ENCODE measurements around the gene CNTD1.

DNA sequence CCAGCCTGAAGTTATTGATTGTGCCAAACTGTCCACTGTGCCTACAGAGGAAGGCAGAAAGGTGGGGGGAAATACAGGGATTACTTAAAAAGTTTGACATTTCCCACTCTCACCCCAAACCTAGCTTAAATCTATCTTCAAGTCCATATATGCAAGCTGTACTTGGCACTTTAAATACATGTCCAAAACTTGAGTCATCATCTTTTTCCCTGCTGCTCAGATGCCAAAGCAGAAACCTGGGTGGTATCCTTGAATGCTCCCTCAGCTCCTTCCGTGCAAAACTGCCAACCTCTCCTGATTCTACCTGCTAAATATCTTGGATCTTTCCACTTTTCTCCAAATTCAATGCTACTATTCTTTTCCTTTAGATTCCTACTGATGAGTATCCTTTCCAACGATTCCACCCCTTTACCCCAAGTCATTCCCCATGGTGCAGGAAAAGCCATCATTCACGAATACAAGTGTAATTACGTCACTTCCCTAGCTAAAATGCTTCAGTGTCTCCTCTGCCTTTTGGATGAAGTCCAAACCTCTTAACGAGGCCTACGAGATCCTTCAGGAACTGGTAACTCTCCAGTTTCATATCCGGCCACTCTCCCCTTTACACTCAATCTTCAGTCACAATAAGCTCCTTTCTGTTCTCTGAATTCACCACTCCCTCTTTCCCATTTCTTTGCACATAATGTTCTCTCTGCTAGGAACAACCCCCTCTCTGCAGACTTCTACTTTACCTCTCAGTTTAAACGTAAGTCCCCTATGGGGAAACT is 16.2 kb downstream of the CNTD1 start:
- TF ChIP-seq, protein P1, sequence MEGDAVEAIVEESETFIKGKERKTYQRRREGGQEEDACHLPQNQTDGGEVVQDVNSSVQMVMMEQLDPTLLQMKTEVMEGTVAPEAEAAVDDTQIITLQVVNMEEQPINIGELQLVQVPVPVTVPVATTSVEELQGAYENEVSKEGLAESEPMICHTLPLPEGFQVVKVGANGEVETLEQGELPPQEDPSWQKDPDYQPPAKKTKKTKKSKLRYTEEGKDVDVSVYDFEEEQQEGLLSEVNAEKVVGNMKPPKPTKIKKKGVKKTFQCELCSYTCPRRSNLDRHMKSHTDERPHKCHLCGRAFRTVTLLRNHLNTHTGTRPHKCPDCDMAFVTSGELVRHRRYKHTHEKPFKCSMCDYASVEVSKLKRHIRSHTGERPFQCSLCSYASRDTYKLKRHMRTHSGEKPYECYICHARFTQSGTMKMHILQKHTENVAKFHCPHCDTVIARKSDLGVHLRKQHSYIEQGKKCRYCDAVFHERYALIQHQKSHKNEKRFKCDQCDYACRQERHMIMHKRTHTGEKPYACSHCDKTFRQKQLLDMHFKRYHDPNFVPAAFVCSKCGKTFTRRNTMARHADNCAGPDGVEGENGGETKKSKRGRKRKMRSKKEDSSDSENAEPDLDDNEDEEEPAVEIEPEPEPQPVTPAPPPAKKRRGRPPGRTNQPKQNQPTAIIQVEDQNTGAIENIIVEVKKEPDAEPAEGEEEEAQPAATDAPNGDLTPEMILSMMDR (conservative IDR thresholded peaks at IDR 0.05; ENCODE audit: low read length) = no peak
- no peak for TF ChIP-seq EZH2phosphoT487 (IDR thresholded peaks at IDR 0.05; ENCODE audit: borderline replicate concordance, low read depth, low read length)

All from OCI-LY7 (cell line).